HCT116 (cell line): ENCODE data around the gene MAPK7. TPM values are rescaled to one million over a fixed set of nuclear protein-coding genes. Genes with fewer than 3 reads are reported as not detected.

Experiments used
- ATAC-seq: fragments of 200-7000 bp; cut with Tn5 transposase; 2 replicates; pipeline ENCODE4 v1.9.1; 2020; ENCODE audit warnings: mild to moderate bottlenecking, moderate library complexity
- BruUV-seq: library from RNA; stranded (reverse); fragments of 400-500 nt; replicated peaks from 2 replicates; lab custom pipeline; 2021; lab: Mats Ljungman, UMichigan
- CTCF ChIA-PET: fragments of 300-600 bp; sonication (Branson Sonifier 250); formaldehyde crosslinking; loops from one replicate; lab custom pipeline; 2021; ENCODE audit warnings: antibody characterized with exemption; lab: Charles Lee
- POLR2A ChIA-PET: fragments of 300-600, 350-600 bp; sonication (Branson Sonifier 250); formaldehyde crosslinking; loops from one replicate; lab custom pipeline; 2021; ENCODE audit warnings: antibody characterized with exemption; lab: Charles Lee
- RAD21 ChIA-PET, 2 experiments: fragments of 300-600 bp; sonication (Branson Sonifier 250); formaldehyde crosslinking; loops; one replicate each; lab custom pipeline; 2023; ENCODE audit warnings: low total read pairs in 2 of 2; ENCODE audit not compliant: uncharacterized antibody in 2 of 2, unreplicated experiment in 2 of 2, low non-redundant PET in 1 of 2; lab: Charles Lee
- DNase-seq: peaks from one replicate; pipeline ENCODE4 v3.0.0-alpha.2; 2010; ENCODE audit warnings: low read depth, low spot score
- H2AFZ ChIP-seq: fragments of 200-600 bp; shearing (Covaris generic), sonication (generic); 2 replicates; pipeline ENCODE4 v1.6.1; 2017; ENCODE audit warnings: low read depth, mixed run types, mixed read lengths, antibody characterized with exemption, low read length; ENCODE audit not compliant: poor library complexity, severe bottlenecking
- H3K27ac ChIP-seq: 2 replicates; pipeline ENCODE4 v1.5.1; 2012; ENCODE audit warnings: low read depth, low read length
- H3K27me3 ChIP-seq: fragments of 200-600 bp; sonication (generic); 2 replicates; pipeline ENCODE4 v1.6.1; 2016; ENCODE audit warnings: mixed run types, low read length, mixed read lengths; ENCODE audit not compliant: insufficient read depth
- H3K36me3 ChIP-seq, 2 experiments: fragments of 200-500 bp in 1 of 2; fragments of 200-600 bp in 1 of 2; sonication (Bioruptor generic) in 1 of 2; sonication (generic) in 1 of 2; 2 replicates each; pipeline versions ENCODE4 v1.5.1 to v1.6.1; 2014 to 2016; ENCODE audit warnings: low read length in 2 of 2, inconsistent platforms in 1 of 2, mixed read lengths in 1 of 2, mixed run types in 1 of 2; ENCODE audit not compliant: insufficient read depth in 2 of 2, control insufficient read depth in 1 of 2
- H3K4me1 ChIP-seq, 2 experiments: fragments of 200-600 bp in 1 of 2; sonication (generic) in 1 of 2; 2 replicates each; pipeline versions ENCODE4 v1.5.1 to v1.6.1; 2012 to 2017; ENCODE audit warnings: low read length in 2 of 2, inconsistent platforms in 1 of 2, mild to moderate bottlenecking in 1 of 2, mixed read lengths in 1 of 2, mixed run types in 1 of 2, moderate library complexity in 1 of 2; ENCODE audit not compliant: insufficient read depth in 2 of 2, control insufficient read depth in 1 of 2
- H3K4me2 ChIP-seq: fragments of 200-600 bp; sonication (generic); 2 replicates; pipeline ENCODE4 v1.6.1; 2017; ENCODE audit warnings: mixed run types, low read length, mixed read lengths
- H3K4me3 ChIP-seq, 2 experiments: fragments of 200-600 bp in 1 of 2; sonication (generic) in 1 of 2; replicated peaks in 1 of 2; 2 replicates each; pipeline ENCODE4 v1.5.1; 2011 to 2016; ENCODE audit warnings: low read length in 2 of 2, control low read depth in 1 of 2, low read depth in 1 of 2, mild to moderate bottlenecking in 1 of 2, mixed read lengths in 1 of 2, mixed run types in 1 of 2
- H3K79me2 ChIP-seq: fragments of 200-600 bp; sonication (generic); 2 replicates; pipeline ENCODE4 v1.6.1; 2017; ENCODE audit warnings: mild to moderate bottlenecking, mixed run types, low read length, moderate library complexity, mixed read lengths; ENCODE audit not compliant: insufficient read depth
- H3K9ac ChIP-seq: fragments of 200-600 bp; sonication (generic); 2 replicates; pipeline ENCODE4 v1.6.1; 2016; ENCODE audit warnings: low read length, mixed read lengths
- H3K9me2 ChIP-seq: fragments of 200-600 bp; sonication (generic), shearing (Covaris generic); 2 replicates; pipeline ENCODE4 v1.6.1; 2017; ENCODE audit warnings: mixed run types, mild to moderate bottlenecking, moderate library complexity; ENCODE audit not compliant: insufficient read depth
- H3K9me3 ChIP-seq, 2 experiments: fragments of 200-500 bp in 1 of 2; fragments of 200-600 bp in 1 of 2; sonication (Bioruptor generic) in 1 of 2; sonication (generic) in 1 of 2; 2 replicates each; pipeline ENCODE4 v1.6.1; 2014 to 2017; ENCODE audit warnings: low read length in 2 of 2, mixed read lengths in 2 of 2, inconsistent platforms in 1 of 2, low read depth in 1 of 2, mild to moderate bottlenecking in 1 of 2, mixed run types in 1 of 2, moderate library complexity in 1 of 2; ENCODE audit not compliant: control insufficient read depth in 1 of 2, insufficient read depth in 1 of 2
- H4K20me1 ChIP-seq: fragments of 200-600 bp; sonication (generic), shearing (Covaris generic); 2 replicates; pipeline ENCODE4 v1.6.1; 2017; ENCODE audit warnings: mixed run types, mild to moderate bottlenecking, moderate library complexity; ENCODE audit not compliant: insufficient read depth
- EGR1 ChIP-seq: IDR thresholded peaks from 2 replicates; pipeline ENCODE4 v1.6.1; 2012; ENCODE audit warnings: low read depth
- EZH2 ChIP-seq: fragments of 200-600 bp; sonication (generic); IDR thresholded peaks from 2 replicates; pipeline ENCODE4 v1.6.1; 2017; ENCODE audit warnings: antibody characterized with exemption, mixed run types
- JUND ChIP-seq: IDR thresholded peaks from 2 replicates; pipeline ENCODE4 v1.6.1; 2012
- SRF ChIP-seq: IDR thresholded peaks from 2 replicates; pipeline ENCODE4 v1.6.1; 2012; ENCODE audit warnings: low read depth
- YY1 ChIP-seq: IDR thresholded peaks from 2 replicates; pipeline ENCODE4 v1.6.1; 2011; ENCODE audit warnings: low read length, low read depth, moderate library complexity, mild to moderate bottlenecking; ENCODE audit not compliant: insufficient replicate concordance; ENCODE audit errors: extremely low read depth
- intact Hi-C: fragments of 100-400 bp; cut with micrococcal nuclease; formaldehyde crosslinking; loops from 2 replicates; pipeline ENCODE4 v1.10.0; 2022
- total RNA-seq: library from RNA; stranded (reverse); gene quantifications from one replicate; pipeline ENCODE4 v1.2.1, GENCODE V29; 2021; ENCODE audit not compliant: unreplicated experiment
- TF ChIP-seq, protein P1 (sequence below): IDR thresholded peaks from 2 replicates; pipeline ENCODE4 v1.6.1; 2011; ENCODE audit warnings: mild to moderate bottlenecking, low read length, moderate library complexity; ENCODE audit not compliant: insufficient replicate concordance; ENCODE audit errors: extremely low read depth

MAPK7 gene
- total RNA-seq, 1 experiment from 2014 or later = 15.3 TPM

DNA sequence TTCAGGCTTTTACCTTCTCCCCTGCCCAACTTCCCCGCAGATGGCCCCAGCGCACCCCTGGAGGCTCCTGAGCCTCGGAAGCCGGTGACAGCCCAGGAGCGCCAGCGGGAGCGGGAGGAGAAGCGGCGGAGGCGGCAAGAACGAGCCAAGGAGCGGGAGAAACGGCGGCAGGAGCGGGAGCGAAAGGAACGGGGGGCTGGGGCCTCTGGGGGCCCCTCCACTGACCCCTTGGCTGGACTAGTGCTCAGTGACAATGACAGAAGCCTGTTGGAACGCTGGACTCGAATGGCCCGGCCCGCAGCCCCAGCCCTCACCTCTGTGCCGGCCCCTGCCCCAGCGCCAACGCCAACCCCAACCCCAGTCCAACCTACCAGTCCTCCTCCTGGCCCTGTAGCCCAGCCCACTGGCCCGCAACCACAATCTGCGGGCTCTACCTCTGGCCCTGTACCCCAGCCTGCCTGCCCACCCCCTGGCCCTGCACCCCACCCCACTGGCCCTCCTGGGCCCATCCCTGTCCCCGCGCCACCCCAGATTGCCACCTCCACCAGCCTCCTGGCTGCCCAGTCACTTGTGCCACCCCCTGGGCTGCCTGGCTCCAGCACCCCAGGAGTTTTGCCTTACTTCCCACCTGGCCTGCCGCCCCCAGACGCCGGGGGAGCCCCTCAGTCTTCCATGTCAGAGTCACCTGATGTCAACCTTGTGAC lies 3.6 kb downstream of the MAPK7 start:
- ATAC-seq (no peak), DNase-seq (no peak)
- intact Hi-C loops = no loop called here
- Histone ChIP-seq H3K4me2 (no peak overlapping the region), H3K9me3 (no peaks in the 10 kb centered on the region), H3K27ac (no peak overlapping the region), H3K9ac (no peak overlapping the region), H3K36me3 (peaks cover 18 to 26% of the 10 kb centered on the region in 2 experiments; a peak in 3 of 4 replicates), H3K4me1 (peaks cover 6 to 18% of the 10 kb centered on the region in 2 experiments; a peak in 2 of 4 replicates), H4K20me1 (no peaks in the 10 kb centered on the region), H3K27me3 (no peaks in the 10 kb centered on the region), H2AFZ (no peak overlapping the region), H3K4me3 (no peak overlapping the region), H3K79me2 (no peaks in the 10 kb centered on the region; the same call in 1 of the 2 replicates), H3K9me2 (no peaks in the 10 kb centered on the region)
- TF ChIP-seq YY1 (no peak), SRF (no peak), JUND (no peak), EGR1 (no peak), EZH2 (no peak)
- TF ChIP-seq, protein P1, sequence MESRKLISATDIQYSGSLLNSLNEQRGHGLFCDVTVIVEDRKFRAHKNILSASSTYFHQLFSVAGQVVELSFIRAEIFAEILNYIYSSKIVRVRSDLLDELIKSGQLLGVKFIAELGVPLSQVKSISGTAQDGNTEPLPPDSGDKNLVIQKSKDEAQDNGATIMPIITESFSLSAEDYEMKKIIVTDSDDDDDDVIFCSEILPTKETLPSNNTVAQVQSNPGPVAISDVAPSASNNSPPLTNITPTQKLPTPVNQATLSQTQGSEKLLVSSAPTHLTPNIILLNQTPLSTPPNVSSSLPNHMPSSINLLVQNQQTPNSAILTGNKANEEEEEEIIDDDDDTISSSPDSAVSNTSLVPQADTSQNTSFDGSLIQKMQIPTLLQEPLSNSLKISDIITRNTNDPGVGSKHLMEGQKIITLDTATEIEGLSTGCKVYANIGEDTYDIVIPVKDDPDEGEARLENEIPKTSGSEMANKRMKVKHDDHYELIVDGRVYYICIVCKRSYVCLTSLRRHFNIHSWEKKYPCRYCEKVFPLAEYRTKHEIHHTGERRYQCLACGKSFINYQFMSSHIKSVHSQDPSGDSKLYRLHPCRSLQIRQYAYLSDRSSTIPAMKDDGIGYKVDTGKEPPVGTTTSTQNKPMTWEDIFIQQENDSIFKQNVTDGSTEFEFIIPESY = no peak
- no TSS peak for BruUV-seq
- RAD21 ChIA-PET = no interaction called here
- CTCF ChIA-PET = no interaction called here
- POLR2A ChIA-PET = no interaction called here
